ENCODE data around the gene MS4A7. TPM values are rescaled to one million over a fixed set of nuclear protein-coding genes. Genes with fewer than 3 reads are reported as not detected.

Gene MS4A7
- total RNA-seq, 2 experiments from 2014 or later: 0.54 to 2.4 TPM

DNA sequence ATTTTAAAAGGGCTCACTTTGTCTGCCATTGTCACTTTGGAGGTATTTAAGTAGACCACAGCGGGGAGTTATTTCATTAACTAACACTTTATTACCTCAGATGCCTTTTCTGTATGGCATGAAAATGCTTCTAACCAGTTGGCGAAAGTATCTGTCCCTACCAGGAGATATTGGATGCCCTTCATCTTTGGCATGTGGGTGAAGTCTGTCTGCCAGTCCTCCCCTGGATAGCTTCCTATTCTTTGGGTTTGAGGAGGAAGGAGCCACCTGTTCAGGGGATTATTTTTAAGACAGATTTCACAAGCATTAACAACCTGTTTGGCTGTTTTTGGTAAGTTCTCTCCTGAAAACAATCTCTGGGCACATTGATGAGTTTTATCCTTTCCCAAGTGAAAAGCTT, 34.2 kb upstream of the MS4A7 start:
- H3K4me2 ChIP-seq (ENCODE audit: low read length): no peak overlapping the region

DNA sequence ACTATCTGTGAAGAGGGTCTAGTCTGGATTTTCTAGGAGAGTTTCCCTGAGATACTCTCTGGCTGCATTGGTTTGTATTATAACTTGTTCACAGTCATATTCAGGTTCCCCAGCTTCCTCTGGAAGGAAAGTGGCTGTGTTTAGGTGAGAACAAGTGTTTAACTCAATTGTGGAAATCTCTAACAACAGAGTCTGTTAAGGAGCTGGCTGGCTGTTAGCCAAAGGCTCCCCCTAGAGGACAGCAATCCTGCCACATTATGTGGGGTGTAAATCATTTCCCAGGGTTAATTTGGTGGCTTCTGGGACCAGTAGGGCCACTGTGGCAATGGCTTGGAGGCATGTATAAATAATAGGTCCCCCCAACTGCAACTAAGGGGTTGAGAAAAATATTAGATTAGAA, 32.8 kb upstream of the MS4A7 start:
- no TSS peak for BruUV-seq (replicated peaks)
- Histone ChIP-seq H2AFZ (ENCODE audit: low read length) (no peak overlapping the region), H3K27ac (ENCODE audit: low read depth, low read length, poor library complexity, severe bottlenecking) (no peak overlapping the region), H3K4me1 (ENCODE audit: insufficient read depth, low read length, poor library complexity, severe bottlenecking) (peaks cover 8% of the 10 kb centered on the region), H4K20me1 (ENCODE audit: insufficient read depth, low read length) (no peaks in the 10 kb centered on the region), H3K4me2 (ENCODE audit: low read length) (no peak overlapping the region), H3K9me3 (ENCODE audit: low read length) (no peaks in the 10 kb centered on the region), H3K79me2 (ENCODE audit: insufficient read depth, low read depth, low read length) (no peaks in the 10 kb centered on the region), H3K36me3 (ENCODE audit: insufficient read depth, low read length) (no peaks in the 10 kb centered on the region), H3K4me3 (ENCODE audit: low read depth, low read length, poor library complexity, severe bottlenecking) (no peak overlapping the region), H3K9me2 (ENCODE audit: insufficient read depth, low read length) (no peaks in the 10 kb centered on the region)
- TF ChIP-seq, protein P1, sequence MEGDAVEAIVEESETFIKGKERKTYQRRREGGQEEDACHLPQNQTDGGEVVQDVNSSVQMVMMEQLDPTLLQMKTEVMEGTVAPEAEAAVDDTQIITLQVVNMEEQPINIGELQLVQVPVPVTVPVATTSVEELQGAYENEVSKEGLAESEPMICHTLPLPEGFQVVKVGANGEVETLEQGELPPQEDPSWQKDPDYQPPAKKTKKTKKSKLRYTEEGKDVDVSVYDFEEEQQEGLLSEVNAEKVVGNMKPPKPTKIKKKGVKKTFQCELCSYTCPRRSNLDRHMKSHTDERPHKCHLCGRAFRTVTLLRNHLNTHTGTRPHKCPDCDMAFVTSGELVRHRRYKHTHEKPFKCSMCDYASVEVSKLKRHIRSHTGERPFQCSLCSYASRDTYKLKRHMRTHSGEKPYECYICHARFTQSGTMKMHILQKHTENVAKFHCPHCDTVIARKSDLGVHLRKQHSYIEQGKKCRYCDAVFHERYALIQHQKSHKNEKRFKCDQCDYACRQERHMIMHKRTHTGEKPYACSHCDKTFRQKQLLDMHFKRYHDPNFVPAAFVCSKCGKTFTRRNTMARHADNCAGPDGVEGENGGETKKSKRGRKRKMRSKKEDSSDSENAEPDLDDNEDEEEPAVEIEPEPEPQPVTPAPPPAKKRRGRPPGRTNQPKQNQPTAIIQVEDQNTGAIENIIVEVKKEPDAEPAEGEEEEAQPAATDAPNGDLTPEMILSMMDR (conservative IDR thresholded peaks at IDR 0.05; ENCODE audit: low read length): peak; percentile 89
- no peak for TF ChIP-seq EZH2phosphoT487 (IDR thresholded peaks at IDR 0.05; ENCODE audit: borderline replicate concordance, low read depth, low read length)
- ChIA-PET CTCF (ENCODE audit: unreplicated experiment) (interaction anchor here (1.0 to 1.5 kb wide), 2 partner anchors 11 to 141 kb away, joined by 3 read pairs; no protein-coding TSS in a partner anchor), POLR2A (interaction anchor here (1.0 to 1.6 kb wide), 2 partner anchors 138 to 279 kb away, joined by 4 read pairs; no protein-coding TSS in a partner anchor)
- intact Hi-C loops (cut with micrococcal nuclease; ENCODE audit: unreplicated experiment): loop anchor here (10.0 kb wide), 1 partner anchor 409 kb away; the partner anchor contains the start of gene MS4A15
- DNase-seq (ENCODE audit: low spot score): peak; percentile 59

More for the DNA sequence above, 34.2 kb upstream of the MS4A7 start:
- H3K36me3 ChIP-seq (ENCODE audit: insufficient read depth, low read length): no peaks in the 10 kb centered on the region
- no peaks in the 10 kb centered on the region for H4K20me1 ChIP-seq (ENCODE audit: insufficient read depth, low read length)
- no peak for DNase-seq (ENCODE audit: low spot score)
- no peak overlapping the region for H3K27ac ChIP-seq (ENCODE audit: low read depth, low read length, poor library complexity, severe bottlenecking)
- ChIA-PET CTCF (ENCODE audit: unreplicated experiment) (no interaction called here), POLR2A (interaction anchor here (0.6 to 1.6 kb wide), 2 partner anchors 22 to 280 kb away, joined by 3 to 4 read pairs; no protein-coding TSS in a partner anchor)
- H3K79me2 ChIP-seq (ENCODE audit: insufficient read depth, low read depth, low read length): no peaks in the 10 kb centered on the region
- H3K4me3 ChIP-seq (ENCODE audit: low read depth, low read length, poor library complexity, severe bottlenecking): no peak overlapping the region
- no peaks in the 10 kb centered on the region for H3K9me2 ChIP-seq (ENCODE audit: insufficient read depth, low read length)
- no peak overlapping the region for H2AFZ ChIP-seq (ENCODE audit: low read length)
- no TSS peak for BruUV-seq (replicated peaks)
- intact Hi-C loops (cut with micrococcal nuclease; ENCODE audit: unreplicated experiment): loop anchor here (10.0 kb wide), 1 partner anchor 411 kb away; the partner anchor contains the start of gene MS4A15
- TF ChIP-seq EZH2phosphoT487 (IDR thresholded peaks at IDR 0.05; ENCODE audit: borderline replicate concordance, low read depth, low read length): no peak
- TF ChIP-seq, protein P1 (conservative IDR thresholded peaks at IDR 0.05; ENCODE audit: low read length): no peak
- H3K4me1 ChIP-seq (ENCODE audit: insufficient read depth, low read length, poor library complexity, severe bottlenecking): peaks cover 8% of the 10 kb centered on the region
- H3K9me3 ChIP-seq (ENCODE audit: low read length): no peaks in the 10 kb centered on the region

DNA sequence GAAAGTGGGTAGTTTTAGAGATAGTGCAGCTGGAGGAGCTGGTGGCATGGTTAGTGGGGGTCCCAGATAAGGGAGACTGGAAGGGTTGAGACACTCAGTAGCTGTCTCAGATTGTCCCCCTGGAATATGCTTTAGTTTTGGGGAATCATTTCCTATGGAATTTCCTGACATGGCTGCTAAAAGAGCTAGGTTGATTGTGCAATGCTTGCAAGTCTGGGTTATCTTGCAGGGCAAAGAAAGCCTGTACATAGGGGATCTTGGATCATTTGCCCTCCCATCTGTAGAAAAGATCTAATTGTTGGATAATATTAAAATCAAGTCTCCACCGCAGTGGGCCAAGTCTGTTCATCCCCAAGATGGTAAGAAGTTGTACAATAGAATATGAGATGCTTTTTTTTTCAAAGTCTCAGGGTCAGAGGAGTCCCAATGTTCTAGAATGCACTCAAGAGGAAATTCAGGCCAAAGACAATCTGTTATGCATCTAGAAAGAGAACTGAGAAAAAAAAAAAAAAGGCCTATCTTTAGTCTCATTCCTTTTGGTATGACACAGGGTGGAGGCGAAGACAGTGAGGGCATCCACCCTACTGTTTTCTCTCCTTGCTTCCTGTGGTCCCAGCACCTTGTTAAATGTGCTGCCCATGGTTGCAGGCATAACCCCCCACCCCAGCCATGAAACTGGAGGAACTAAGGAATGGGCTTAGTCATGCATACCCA, 31.1 kb upstream of the MS4A7 start:
- H3K36me3 ChIP-seq (ENCODE audit: insufficient read depth, low read length): no peaks in the 10 kb centered on the region
- peak; percentile 23 for DNase-seq (ENCODE audit: low spot score)
- no peak overlapping the region for H3K4me2 ChIP-seq (ENCODE audit: low read length)
- no peaks in the 10 kb centered on the region for H3K79me2 ChIP-seq (ENCODE audit: insufficient read depth, low read depth, low read length)
- no peaks in the 10 kb centered on the region for H4K20me1 ChIP-seq (ENCODE audit: insufficient read depth, low read length)
- ChIA-PET POLR2A (interaction anchor here (0.5 kb wide), 1 partner anchor 169 kb away, joined by 3 read pairs; no protein-coding TSS in a partner anchor), CTCF (ENCODE audit: unreplicated experiment) (no interaction called here)
- no peak overlapping the region for H3K4me3 ChIP-seq (ENCODE audit: low read depth, low read length, poor library complexity, severe bottlenecking)
- no peak for TF ChIP-seq EZH2phosphoT487 (IDR thresholded peaks at IDR 0.05; ENCODE audit: borderline replicate concordance, low read depth, low read length)
- peaks cover 8% of the 10 kb centered on the region for H3K4me1 ChIP-seq (ENCODE audit: insufficient read depth, low read length, poor library complexity, severe bottlenecking)
- H3K27ac ChIP-seq (ENCODE audit: low read depth, low read length, poor library complexity, severe bottlenecking): no peak overlapping the region
- no TSS peak for BruUV-seq (replicated peaks)
- no peak overlapping the region for H2AFZ ChIP-seq (ENCODE audit: low read length)
- H3K9me3 ChIP-seq (ENCODE audit: low read length): no peaks in the 10 kb centered on the region
- intact Hi-C loops (cut with micrococcal nuclease; ENCODE audit: unreplicated experiment): loop anchor here (10.0 kb wide), 1 partner anchor 408 kb away; the partner anchor contains the start of gene MS4A15
- H3K9me2 ChIP-seq (ENCODE audit: insufficient read depth, low read length): no peaks in the 10 kb centered on the region

Measured in OCI-LY7 (cell line).